Neural progenitor cell (in vitro differentiated cells): ENCODE results near the gene FMNL2. TPM values are rescaled to one million over a fixed set of nuclear protein-coding genes. Genes with fewer than 3 reads are reported as not detected.

ENCODE experiments used
- DNase-seq: peaks from one replicate; pipeline ENCODE4 v3.0.0-alpha.2; 2016; ENCODE audit warnings: low spot score
- H2AFZ ChIP-seq: fragments of 200-600 bp; sonication (generic); replicated peaks from 2 replicates; pipeline ENCODE4 v1.6.1; 2016; ENCODE audit warnings: antibody characterized with exemption
- H3F3A ChIP-seq: fragments of 200-600 bp; sonication (generic); 2 replicates; pipeline ENCODE4 v1.6.1; 2016; ENCODE audit warnings: antibody characterized with exemption, low read depth
- H3K27ac ChIP-seq: fragments of 200-600 bp; sonication (generic); 2 replicates; pipeline ENCODE4 v1.5.1; 2016; ENCODE audit warnings: mild to moderate bottlenecking
- H3K27me3 ChIP-seq: fragments of 200-600 bp; sonication (generic); 2 replicates; pipeline ENCODE4 v1.6.1; 2016; ENCODE audit warnings: mild to moderate bottlenecking, moderate library complexity
- H3K36me3 ChIP-seq: fragments of 200-600 bp; sonication (generic); 2 replicates; pipeline ENCODE4 v1.5.1; 2016
- H3K4me1 ChIP-seq: fragments of 200-600 bp; sonication (generic); 2 replicates; pipeline ENCODE4 v1.6.1; 2016; ENCODE audit warnings: mixed run types
- H3K4me2 ChIP-seq: fragments of 200-600 bp; sonication (generic); 2 replicates; pipeline ENCODE4 v1.6.1; 2016
- H3K4me3 ChIP-seq: fragments of 200-600 bp; sonication (generic); 2 replicates; pipeline ENCODE4 v1.5.1; 2016
- H3K79me2 ChIP-seq: fragments of 200-600 bp; sonication (generic); 2 replicates; pipeline ENCODE4 v1.6.1; 2016; ENCODE audit warnings: low read depth
- H3K9ac ChIP-seq: fragments of 200-600 bp; sonication (generic); 2 replicates; pipeline ENCODE4 v1.6.1; 2016
- H3K9me3 ChIP-seq: fragments of 200-600 bp; sonication (generic); 2 replicates; pipeline ENCODE4 v1.5.1; 2016; ENCODE audit warnings: low read depth
- H4K20me1 ChIP-seq: fragments of 200-600 bp; sonication (generic); 2 replicates; pipeline ENCODE4 v1.6.1; 2016; ENCODE audit warnings: low read depth
- H3K27ac Mint-ChIP-seq: 3 replicates; pipeline ENCODE4 v1.8.0; 2021; ENCODE audit warnings: mixed read lengths
- H3K27me3 Mint-ChIP-seq: 2 replicates; pipeline ENCODE4 v1.8.0; 2022; ENCODE audit warnings: low read depth, mild to moderate bottlenecking, inconsistent platforms, moderate library complexity, mixed read lengths; ENCODE audit not compliant: insufficient read depth
- H3K36me3 Mint-ChIP-seq: 3 replicates; pipeline ENCODE4 v1.8.0; 2021; ENCODE audit warnings: mixed read lengths
- H3K4me1 Mint-ChIP-seq: 3 replicates; pipeline ENCODE4 v1.8.0; 2021; ENCODE audit warnings: mixed read lengths
- H3K4me3 Mint-ChIP-seq: 3 replicates; pipeline ENCODE4 v1.8.0; 2021; ENCODE audit warnings: mild to moderate bottlenecking, moderate library complexity, mixed read lengths
- H3K9me3 Mint-ChIP-seq: 3 replicates; pipeline ENCODE4 v1.8.0; 2020; ENCODE audit warnings: mixed read lengths
- EZH2 ChIP-seq: fragments of 200-600 bp; sonication (generic); IDR thresholded peaks from 2 replicates; pipeline ENCODE4 v1.6.1; 2017; ENCODE audit warnings: antibody characterized with exemption, mild to moderate bottlenecking, moderate library complexity
- EZH2phosphoT487 ChIP-seq: fragments of 200-600 bp; sonication (generic); IDR thresholded peaks from 2 replicates; pipeline ENCODE4 v1.6.1; 2017; ENCODE audit warnings: antibody characterized with exemption
- total RNA-seq: library from RNA; depleted of rRNA; stranded (reverse); fragments of >200 nt; gene quantifications from 2 replicates; pipeline ENCODE4 v1.2.3, GENCODE V29; 2015; ENCODE audit warnings: low replicate concordance
- TF ChIP-seq, protein P1 (sequence below): fragments of 200-600 bp; sonication (generic); IDR thresholded peaks from 2 replicates; pipeline ENCODE4 v1.5.1; 2017; ENCODE audit warnings: antibody characterized with exemption, mild to moderate bottlenecking

Gene FMNL2
- total RNA-seq, 1 donor from 2014 or later: 99.7 TPM

DNA sequence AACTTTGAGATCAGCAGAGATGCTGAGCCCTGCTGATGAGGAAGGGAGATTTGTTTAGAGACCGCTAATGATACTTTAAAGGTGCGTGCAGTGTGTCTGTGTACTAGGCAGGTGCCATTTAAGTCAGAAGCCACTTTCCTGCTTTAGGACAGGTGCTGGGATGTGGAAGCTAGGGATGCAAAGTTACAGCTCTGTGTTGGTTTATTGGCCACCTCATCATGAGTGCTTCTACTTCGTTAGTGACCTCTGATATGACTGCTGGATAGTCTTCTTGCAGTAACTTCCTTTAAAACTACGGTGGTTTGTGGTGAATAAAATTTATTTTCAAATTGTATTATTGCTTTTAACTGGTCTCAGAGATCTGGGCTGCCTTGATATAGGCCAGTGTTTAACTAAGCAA lies 44.1 kb downstream of the FMNL2 start:
- Mint-ChIP-seq H3K36me3 (peaks cover 7% of the 10 kb centered on the region), H3K4me1 (peaks cover 18% of the 10 kb centered on the region), H3K27ac (no peak overlapping the region), H3K4me3 (no peak overlapping the region), H3K27me3 (no peaks in the 10 kb centered on the region), H3K9me3 (peaks cover 2% of the 10 kb centered on the region)
- DNase-seq: no peak
- TF ChIP-seq EZH2: no peak
- Histone ChIP-seq H3K27me3 (no peaks in the 10 kb centered on the region), H3K79me2 (peaks cover 100% of the 10 kb centered on the region), H3K4me1 (peaks cover 26% of the 10 kb centered on the region), H3K27ac (no peak overlapping the region), H3F3A (no peaks in the 10 kb centered on the region), H3K4me3 (no peak overlapping the region), H3K4me2 (no peak overlapping the region), H4K20me1 (peaks cover 93% of the 10 kb centered on the region), H3K36me3 (no peaks in the 10 kb centered on the region), H2AFZ (no peak overlapping the region), H3K9ac (no peak overlapping the region), H3K9me3 (no peaks in the 10 kb centered on the region)

DNA sequence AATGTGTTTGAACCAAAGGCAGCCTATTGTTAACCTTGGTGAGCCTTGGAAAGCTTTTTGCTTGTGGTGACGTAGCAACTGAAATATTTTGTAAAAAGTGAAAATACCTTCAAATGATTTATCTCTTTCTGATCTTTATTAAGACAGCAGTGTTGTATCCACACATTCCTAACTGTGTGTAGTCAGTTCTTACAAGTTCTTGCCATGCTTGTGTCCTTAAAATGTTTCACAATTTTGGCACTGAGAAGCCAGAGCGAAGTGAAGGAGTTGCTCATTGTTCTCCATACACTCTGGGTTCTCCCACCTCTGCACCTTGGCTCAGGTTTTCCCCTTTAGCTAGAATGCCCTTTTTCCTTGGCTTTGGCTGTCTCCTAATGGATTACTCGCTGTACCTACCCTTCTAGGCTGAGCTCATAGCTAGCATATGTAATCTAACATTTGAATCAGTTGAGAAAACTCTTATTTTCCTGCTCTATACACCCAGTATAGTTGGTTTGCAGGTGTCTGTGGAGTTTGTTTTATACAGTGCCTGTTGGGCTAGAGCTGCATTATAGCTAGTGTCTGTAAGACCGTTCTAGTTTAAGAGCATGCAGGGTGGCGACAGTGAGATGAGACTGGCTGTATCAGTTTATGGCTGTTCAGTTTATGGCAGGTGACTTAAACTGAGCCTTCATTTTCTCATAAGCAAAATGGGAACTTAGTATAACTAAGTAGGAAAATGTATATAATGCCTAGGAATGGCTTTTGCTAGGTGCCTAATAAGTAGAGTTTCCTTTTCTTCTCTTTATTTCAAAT lies 45.5 kb downstream of the FMNL2 start:
- H3K27me3 ChIP-seq: no peaks in the 10 kb centered on the region
- H3K4me1 ChIP-seq: peaks cover 40% of the 10 kb centered on the region
- no peaks in the 10 kb centered on the region for H3K9me3 ChIP-seq
- DNase-seq: no peak
- no peak overlapping the region for H3K9ac ChIP-seq
- H3K79me2 ChIP-seq: peaks cover 100% of the 10 kb centered on the region
- H3K4me3 ChIP-seq: no peak overlapping the region
- peaks cover 5% of the 10 kb centered on the region for H3F3A ChIP-seq
- H2AFZ ChIP-seq: no peak overlapping the region
- Mint-ChIP-seq H3K27me3 (no peaks in the 10 kb centered on the region), H3K4me1 (peaks cover 29% of the 10 kb centered on the region), H3K4me3 (no peak overlapping the region), H3K9me3 (peaks cover 2% of the 10 kb centered on the region), H3K27ac (no peak overlapping the region), H3K36me3 (peaks cover 2% of the 10 kb centered on the region)
- TF ChIP-seq EZH2phosphoT487: no peak
- no peak for TF ChIP-seq EZH2
- TF ChIP-seq, protein P1, sequence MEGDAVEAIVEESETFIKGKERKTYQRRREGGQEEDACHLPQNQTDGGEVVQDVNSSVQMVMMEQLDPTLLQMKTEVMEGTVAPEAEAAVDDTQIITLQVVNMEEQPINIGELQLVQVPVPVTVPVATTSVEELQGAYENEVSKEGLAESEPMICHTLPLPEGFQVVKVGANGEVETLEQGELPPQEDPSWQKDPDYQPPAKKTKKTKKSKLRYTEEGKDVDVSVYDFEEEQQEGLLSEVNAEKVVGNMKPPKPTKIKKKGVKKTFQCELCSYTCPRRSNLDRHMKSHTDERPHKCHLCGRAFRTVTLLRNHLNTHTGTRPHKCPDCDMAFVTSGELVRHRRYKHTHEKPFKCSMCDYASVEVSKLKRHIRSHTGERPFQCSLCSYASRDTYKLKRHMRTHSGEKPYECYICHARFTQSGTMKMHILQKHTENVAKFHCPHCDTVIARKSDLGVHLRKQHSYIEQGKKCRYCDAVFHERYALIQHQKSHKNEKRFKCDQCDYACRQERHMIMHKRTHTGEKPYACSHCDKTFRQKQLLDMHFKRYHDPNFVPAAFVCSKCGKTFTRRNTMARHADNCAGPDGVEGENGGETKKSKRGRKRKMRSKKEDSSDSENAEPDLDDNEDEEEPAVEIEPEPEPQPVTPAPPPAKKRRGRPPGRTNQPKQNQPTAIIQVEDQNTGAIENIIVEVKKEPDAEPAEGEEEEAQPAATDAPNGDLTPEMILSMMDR: no peak
- no peak overlapping the region for H3K4me2 ChIP-seq
- H4K20me1 ChIP-seq: peaks cover 93% of the 10 kb centered on the region
- no peaks in the 10 kb centered on the region for H3K36me3 ChIP-seq
- H3K27ac ChIP-seq: no peak overlapping the region

DNA sequence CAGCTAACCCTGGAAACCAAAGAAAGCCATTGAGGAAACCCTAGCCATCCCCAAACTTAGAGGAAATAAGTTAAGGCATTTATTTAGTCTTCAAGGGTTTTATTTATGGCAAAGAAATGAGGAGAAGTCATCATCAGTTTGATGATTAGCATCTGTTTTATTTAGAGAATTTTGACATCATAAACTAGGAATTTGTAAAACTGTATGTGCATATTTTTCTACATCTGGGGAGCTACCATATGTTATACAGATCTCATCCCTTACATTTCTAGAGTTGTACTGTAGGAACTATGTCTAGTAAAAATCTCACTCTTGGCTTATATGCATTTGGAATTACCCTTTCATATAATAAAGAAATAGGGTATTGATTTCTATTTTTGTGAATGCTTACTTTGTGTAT lies 48.7 kb downstream of the FMNL2 start:
- H3K4me1 ChIP-seq: peaks cover 61% of the 10 kb centered on the region
- H3K79me2 ChIP-seq: peaks cover 100% of the 10 kb centered on the region
- no peak overlapping the region for H2AFZ ChIP-seq

More for the DNA sequence above, 48.7 kb downstream of the FMNL2 start:
- Mint-ChIP-seq H3K27me3 (no peaks in the 10 kb centered on the region), H3K4me1 (peaks cover 39% of the 10 kb centered on the region), H3K4me3 (no peak overlapping the region), H3K9me3 (peaks cover 6% of the 10 kb centered on the region), H3K27ac (no peak overlapping the region), H3K36me3 (peaks cover 5% of the 10 kb centered on the region)
- Histone ChIP-seq H3K36me3 (peaks cover 4% of the 10 kb centered on the region), H3K27ac (no peak overlapping the region), H3K9ac (no peak overlapping the region), H3K27me3 (no peaks in the 10 kb centered on the region), H4K20me1 (peaks cover 89% of the 10 kb centered on the region), H3K4me2 (no peak overlapping the region), H3F3A (peaks cover 15% of the 10 kb centered on the region), H3K4me3 (no peak overlapping the region), H3K9me3 (no peaks in the 10 kb centered on the region)
- no peak for DNase-seq
- no peak for TF ChIP-seq EZH2
- TF ChIP-seq, protein P1: no peak
- TF ChIP-seq EZH2phosphoT487: no peak
